Measurements from ENCODE around the gene AP2B1.
"Not testable (repeated sequence)": the region's sequence is repeated elsewhere in the genome, so short reads cannot be mapped to it uniquely, and the experiment has no call there.

Gene AP2B1

DNA sequence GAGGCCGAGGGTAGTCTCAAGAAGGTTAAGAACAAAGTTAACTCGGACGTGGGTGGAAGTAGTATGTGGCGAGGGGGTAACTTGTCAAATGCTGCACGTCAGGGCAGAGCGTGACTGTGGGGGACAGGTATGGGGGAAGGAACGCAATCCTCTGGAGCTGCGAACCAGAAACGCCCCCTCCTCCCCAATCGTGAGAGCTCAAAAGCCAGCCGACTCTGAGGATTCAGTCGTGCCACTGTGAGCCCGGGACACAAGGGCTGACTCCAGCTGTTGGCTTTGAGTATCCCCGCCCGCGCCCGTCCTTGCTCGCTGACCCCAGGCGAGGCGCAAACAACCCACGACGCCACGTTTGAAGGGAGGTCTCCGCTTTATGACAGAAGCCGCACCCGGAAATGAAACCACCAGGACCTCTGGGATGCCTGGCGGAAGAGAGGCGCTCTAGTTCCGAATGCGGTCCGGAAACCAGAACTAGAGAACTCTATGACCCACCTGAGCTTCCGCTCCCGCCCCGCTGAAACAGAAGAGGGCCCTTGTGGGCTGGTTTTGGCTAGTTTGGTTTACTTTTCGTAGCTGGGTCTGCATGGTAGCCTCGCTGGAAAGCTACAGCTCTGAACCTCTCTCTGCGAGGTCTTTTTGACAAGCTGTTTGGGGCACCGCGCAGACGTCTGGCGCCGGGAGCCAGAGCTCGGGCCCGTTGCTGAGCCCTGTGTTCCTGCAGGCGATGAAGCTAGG, 8.8 kb upstream of the AP2B1 start, which contains the start of gene PEX12:
Gene PEX12 (minus strand): TSS at position 375 of the 732 bp plus-strand sequence. CDS start 550 bp downstream, outside the sequence.
- DNase-seq: peak; percentile 65

- DNase-seq: no peak
Observed at GRCh38 chr17:35578929-35579432, 8.1 kb upstream of the AP2B1 start.

GRCh38 chr17:35584061-35584460, 3.1 kb upstream of the AP2B1 start:
- DNase-seq: no peak

- DNase-seq: no peak
Observed at GRCh38 chr17:35586569-35587073, 501 bp upstream of the AP2B1 start.

- no peak for DNase-seq
Observed at GRCh38 chr17:35588196-35588920, 1.2 kb downstream of the AP2B1 start.

DNA sequence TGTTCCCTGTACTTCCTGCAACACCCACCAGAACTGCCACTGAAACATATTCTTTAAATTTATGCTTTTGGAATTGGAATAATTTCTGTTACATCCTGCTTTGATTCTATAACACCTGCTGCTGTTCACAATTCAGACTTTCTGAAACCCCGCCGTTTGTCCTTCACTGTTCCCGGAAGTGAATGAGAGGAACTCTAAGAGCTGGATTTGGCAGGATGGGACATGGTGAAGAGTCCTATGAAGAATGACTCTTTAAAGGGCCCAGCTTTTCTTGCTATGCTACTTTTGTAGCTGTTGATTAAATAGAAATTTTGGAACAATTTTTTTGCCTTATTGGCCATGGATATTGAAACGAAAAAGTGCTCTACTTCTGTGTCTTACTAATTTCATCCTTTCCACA, 8.9 kb downstream of the AP2B1 start:
- DNase-seq: no peak

GRCh38 chr17:35596530-35597233, 9.6 kb downstream of the AP2B1 start:
- DNase-seq: no peak

DNA sequence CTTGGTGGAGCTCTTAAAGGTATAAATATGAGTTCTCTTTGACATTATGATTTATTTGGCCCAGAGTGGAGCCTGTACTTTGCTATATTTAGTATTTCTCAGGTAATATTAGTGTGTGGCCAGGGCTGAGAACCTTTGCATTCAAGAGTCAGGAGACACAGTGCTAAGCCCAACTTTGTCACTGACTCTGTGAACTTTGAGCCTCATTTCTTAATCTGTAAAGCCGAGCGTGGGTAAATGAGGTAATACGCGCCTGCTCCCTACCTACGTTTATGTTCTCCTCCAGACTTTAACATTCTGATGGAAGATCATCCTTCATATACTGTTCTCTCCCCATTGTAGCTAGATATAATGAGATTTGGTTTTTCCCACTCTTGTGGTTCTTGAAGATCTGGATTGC, 10.5 kb downstream of the AP2B1 start:
- no peak for DNase-seq

DNA sequence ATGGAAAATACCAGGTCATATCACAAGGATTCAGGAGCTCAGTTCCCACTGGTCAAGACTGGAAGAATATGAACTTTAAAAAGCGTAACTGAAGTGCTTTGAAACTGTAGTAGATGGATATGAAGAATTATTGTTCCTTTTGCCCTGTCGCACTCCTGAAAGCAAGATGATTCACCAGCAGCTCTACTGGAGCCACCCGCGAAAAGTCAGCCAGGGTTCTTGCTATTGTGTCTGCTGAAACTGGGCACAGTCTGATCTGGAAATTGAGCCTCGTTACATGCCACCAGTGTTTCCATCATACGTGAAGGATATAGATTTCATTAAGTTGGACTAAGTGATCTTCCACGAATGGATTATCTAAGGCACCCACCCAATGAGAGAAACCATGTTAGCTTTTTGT, 16.6 kb downstream of the AP2B1 start:
- DNase-seq: no peak

- DNase-seq: no peak
Observed at GRCh38 chr17:35605678-35606077, 18.6 kb downstream of the AP2B1 start.

GRCh38 chr17:35607239-35607847, 20.2 kb downstream of the AP2B1 start:
- DNase-seq: no peak

GRCh38 chr17:35609831-35610230, 22.7 kb downstream of the AP2B1 start:
- no peak for DNase-seq

GRCh38 chr17:35610746-35611145, 23.6 kb downstream of the AP2B1 start:
- not testable (repeated sequence) for DNase-seq

DNA sequence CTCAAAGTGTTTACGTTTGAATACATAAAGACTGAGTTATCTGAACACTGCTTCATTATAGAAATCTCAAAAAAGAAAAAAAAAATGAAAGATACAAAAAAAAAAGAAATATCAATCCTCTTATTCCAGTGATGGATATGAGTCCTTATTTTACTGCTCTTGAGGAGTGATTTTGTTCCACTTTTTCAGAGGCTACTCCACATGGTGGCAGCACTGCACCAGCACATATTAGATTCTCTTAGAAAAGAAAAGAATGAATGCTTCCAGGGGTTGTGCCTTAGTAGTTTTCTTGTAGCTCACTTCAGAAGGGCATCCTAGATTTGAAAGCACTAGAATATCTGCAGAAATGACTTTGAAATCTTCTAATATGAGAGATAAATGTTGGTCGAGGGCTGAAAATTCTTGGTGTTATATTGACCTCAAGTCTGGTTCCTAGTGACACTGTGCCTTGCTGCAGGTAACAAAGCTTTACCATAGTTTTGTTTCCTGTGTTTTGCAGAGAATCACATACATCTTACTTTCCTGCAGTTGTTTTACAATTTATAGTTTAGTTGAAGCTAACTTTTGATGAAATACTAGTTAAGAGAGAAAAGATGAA, 25.9 kb downstream of the AP2B1 start:
- no peak for DNase-seq

DNA sequence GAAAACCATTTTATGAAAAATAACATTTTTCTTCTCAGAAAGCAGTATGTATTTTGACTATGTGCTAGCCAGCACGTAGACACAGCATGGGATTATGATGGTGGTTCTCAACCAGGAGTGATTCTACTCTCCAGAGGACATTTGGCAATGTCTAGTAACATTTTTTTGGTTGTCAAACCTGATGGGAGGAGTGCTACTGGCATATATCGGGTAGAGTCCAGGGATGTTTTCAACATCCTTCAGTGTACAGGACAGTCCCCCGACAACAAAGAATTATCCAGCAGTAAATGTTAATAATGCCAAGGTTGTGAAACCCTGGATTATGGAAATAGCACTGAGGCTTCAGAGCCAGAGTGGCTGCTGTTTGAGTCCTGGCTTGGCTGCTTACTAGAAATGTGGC, 27.7 kb downstream of the AP2B1 start:
- no peak for DNase-seq

DNA sequence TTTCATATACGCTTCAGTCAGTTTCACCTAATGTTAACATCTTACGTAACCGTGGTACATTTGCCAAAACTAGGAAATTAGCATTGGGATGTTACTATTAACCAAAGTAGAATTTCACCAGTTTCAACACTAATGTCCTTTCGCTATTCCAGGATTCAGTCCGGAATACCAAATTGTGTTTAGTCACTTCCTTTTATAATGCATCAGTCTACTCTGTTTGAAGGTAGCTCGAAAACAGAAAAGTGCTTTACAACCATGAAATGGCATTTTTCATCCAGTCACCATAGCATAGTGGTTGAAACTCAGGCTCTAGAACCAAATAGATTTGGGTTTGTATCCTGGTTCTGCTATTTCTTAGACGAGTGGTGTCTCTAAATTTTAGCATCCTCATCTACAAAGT, 29.4 kb downstream of the AP2B1 start:
- DNase-seq: no peak

GRCh38 chr17:35617505-35617904, 30.4 kb downstream of the AP2B1 start:
- no peak for DNase-seq

DNA sequence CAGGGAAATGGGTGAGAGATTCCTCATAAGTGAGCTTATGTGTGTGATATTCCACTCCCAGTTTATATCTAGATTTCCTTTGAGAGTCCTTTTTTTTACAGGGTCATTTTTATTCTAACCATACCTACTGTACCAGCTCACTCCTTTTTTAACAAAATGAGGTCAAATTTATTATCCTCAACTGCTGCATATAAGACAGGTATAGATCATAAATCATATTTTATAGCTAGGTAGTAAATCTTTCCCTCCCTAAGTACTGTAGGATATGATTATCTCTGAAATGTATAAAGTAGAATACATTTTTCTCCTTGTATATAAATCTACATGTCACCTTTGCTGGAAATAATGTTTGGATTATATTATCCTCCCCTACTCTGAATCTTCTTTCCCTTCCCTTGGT, 31.5 kb downstream of the AP2B1 start:
- DNase-seq: no peak

- DNase-seq: no peak
Observed at GRCh38 chr17:35621768-35622167, 34.6 kb downstream of the AP2B1 start.

GRCh38 chr17:35627417-35627816, 40.3 kb downstream of the AP2B1 start:
- no peak for DNase-seq

DNA sequence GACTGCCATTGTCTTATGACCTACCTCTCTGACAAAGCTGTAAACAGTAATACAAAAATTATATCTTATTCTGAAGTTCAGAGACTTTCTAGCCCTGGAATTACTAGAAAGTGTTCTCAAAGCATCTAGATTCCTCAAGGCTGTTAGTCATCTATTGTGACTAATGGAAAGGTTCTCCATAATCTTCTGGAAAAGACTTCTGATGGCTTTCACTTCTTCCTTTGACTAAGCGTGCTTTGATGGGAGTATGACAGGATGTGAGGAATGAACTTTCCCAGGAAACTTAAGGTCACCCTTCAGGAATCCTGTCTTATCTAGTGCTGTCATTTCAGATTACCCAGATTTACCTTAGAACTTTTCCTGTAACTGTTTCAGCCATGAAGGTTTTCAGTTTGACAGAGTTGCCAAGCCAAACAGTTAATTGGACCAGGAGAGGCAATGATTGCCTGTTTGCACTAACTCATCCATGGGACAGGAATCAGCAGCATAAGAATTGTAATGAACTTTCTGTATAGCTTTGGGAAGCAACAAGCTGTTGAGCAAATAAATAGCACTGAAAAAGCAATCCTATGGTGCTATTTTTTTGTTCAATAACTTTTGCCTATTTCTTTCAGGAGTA, 43.5 kb downstream of the AP2B1 start:
- no peak for DNase-seq

GRCh38 chr17:35641032-35641431, 53.9 kb downstream of the AP2B1 start:
- no peak for DNase-seq
